BLaER1 (cell line): ENCODE measurements around the gene NLN.

Experiments
- H3K27ac ChIP-seq: shearing (Covaris generic); formaldehyde crosslinking; 2 replicates; pipeline ENCODE4 v1.8.1; 2022
- H3K27me3 ChIP-seq: shearing (Covaris generic); formaldehyde crosslinking; 2 replicates; pipeline ENCODE4 v1.8.1; 2022
- H3K36me3 ChIP-seq: shearing (Covaris generic); formaldehyde crosslinking; 2 replicates; pipeline ENCODE4 v1.8.1; 2022
- H3K4me1 ChIP-seq: shearing (Covaris generic); formaldehyde crosslinking; 2 replicates; pipeline ENCODE4 v1.8.1; 2022
- H3K4me2 ChIP-seq: shearing (Covaris generic); formaldehyde crosslinking; 2 replicates; pipeline ENCODE4 v1.8.1; 2022
- H3K4me3 ChIP-seq: shearing (Covaris generic); formaldehyde crosslinking; 2 replicates; pipeline ENCODE4 v1.8.1; 2022
- H3K9ac ChIP-seq: shearing (Covaris generic); formaldehyde crosslinking; 2 replicates; pipeline ENCODE4 v1.8.1; 2022
- H3K9me3 ChIP-seq: shearing (Covaris generic); formaldehyde crosslinking; 2 replicates; pipeline ENCODE4 v1.8.1; 2022
- H4K20me1 ChIP-seq: shearing (Covaris generic); formaldehyde crosslinking; 2 replicates; pipeline ENCODE4 v1.8.1; 2022
- Cebpa-rat ChIP-seq: shearing (Covaris generic); IDR thresholded peaks from 2 replicates; pipeline ENCODE4 v1.8.1; 2022

Gene NLN

DNA sequence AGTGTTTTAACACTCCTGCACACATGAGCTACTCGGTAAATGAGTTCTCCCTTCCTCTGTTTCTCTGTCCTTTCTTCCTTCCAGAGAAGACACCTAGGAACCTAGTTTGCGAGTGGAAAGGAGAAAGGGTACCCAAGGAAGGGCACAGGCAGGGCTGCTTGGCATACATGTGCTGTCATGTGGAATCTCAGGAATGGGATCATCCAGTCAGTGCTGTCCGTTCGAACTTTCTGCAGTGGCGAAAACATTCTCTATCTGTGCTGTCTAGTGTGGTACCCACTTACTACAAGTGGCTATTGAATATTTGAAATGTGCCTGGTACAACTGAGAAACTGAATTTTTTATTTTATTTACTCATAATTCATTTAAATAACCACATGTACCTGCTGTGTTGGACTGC is 28.0 kb downstream of the NLN start:
- no peak overlapping the region for H3K4me3 ChIP-seq
- no peak for TF ChIP-seq Cebpa-rat
- peaks cover 48% of the 10 kb centered on the region; the same call in 1 of the 2 replicates for H4K20me1 ChIP-seq
- peaks cover 5% of the 10 kb centered on the region; the same call in 1 of the 2 replicates for H3K36me3 ChIP-seq
- H3K4me1 ChIP-seq: no peaks in the 10 kb centered on the region
- H3K9ac ChIP-seq: no peak overlapping the region
- no peaks in the 10 kb centered on the region for H3K27me3 ChIP-seq
- no peak overlapping the region for H3K27ac ChIP-seq
- H3K4me2 ChIP-seq: no peak overlapping the region
- H3K9me3 ChIP-seq: peaks cover 13% of the 10 kb centered on the region

DNA sequence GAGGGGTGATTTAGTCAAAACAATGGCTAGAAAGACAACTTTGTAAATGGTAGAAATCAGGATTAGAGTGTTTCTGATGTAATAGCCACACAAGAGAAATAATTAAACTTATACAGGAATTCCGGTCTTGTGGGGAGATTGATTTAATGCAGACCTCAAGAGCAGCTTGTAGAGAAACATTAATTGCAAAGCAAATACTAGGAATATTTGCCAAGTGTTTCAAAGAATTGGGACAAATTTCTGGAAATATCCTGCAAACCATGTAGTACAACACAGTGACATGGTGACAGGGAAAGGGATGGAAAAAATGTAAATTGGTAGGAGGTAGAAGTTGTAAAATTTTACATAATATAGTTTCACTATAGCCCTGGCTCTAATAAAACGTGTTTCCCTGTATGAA is 28.9 kb downstream of the NLN start:
- Histone ChIP-seq H4K20me1 (peaks cover 54% of the 10 kb centered on the region; the same call in 1 of the 2 replicates), H3K27me3 (no peaks in the 10 kb centered on the region), H3K27ac (no peak overlapping the region), H3K36me3 (peaks cover 5% of the 10 kb centered on the region; the same call in 1 of the 2 replicates), H3K4me3 (no peak overlapping the region), H3K4me2 (no peak overlapping the region), H3K4me1 (no peaks in the 10 kb centered on the region), H3K9ac (no peak overlapping the region), H3K9me3 (peaks cover 13% of the 10 kb centered on the region)
- no peak for TF ChIP-seq Cebpa-rat

- Histone ChIP-seq H3K9ac (no peak overlapping the region), H3K27ac (no peak overlapping the region), H3K9me3 (peaks cover 6% of the 10 kb centered on the region), H4K20me1 (peaks cover 69% of the 10 kb centered on the region; the same call in 1 of the 2 replicates), H3K4me3 (no peak overlapping the region), H3K27me3 (no peaks in the 10 kb centered on the region), H3K4me1 (no peaks in the 10 kb centered on the region), H3K4me2 (no peak overlapping the region), H3K36me3 (no peaks in the 10 kb centered on the region)
- no peak for TF ChIP-seq Cebpa-rat
These were observed 31.2 kb downstream of the NLN start for GRCh38 chr5:65753189-65753588.

GRCh38 chr5:65758546-65759144 is 36.6 kb downstream of the NLN start:
- H4K20me1 ChIP-seq: peaks cover 33% of the 10 kb centered on the region; the same call in 1 of the 2 replicates
- no peak overlapping the region for H3K27ac ChIP-seq
- H3K9me3 ChIP-seq: no peaks in the 10 kb centered on the region
- peaks cover 28% of the 10 kb centered on the region for H3K36me3 ChIP-seq
- H3K9ac ChIP-seq: no peak overlapping the region
- TF ChIP-seq Cebpa-rat: no peak
- no peaks in the 10 kb centered on the region for H3K27me3 ChIP-seq
- no peak overlapping the region for H3K4me3 ChIP-seq
- peaks cover 4% of the 10 kb centered on the region; the same call in 1 of the 2 replicates for H3K4me1 ChIP-seq
- no peak overlapping the region for H3K4me2 ChIP-seq

GRCh38 chr5:65760504-65761275 is 38.7 kb downstream of the NLN start:
- H3K4me2 ChIP-seq: no peak overlapping the region
- H3K9me3 ChIP-seq: no peaks in the 10 kb centered on the region
- peaks cover 4% of the 10 kb centered on the region; the same call in 1 of the 2 replicates for H3K4me1 ChIP-seq
- no peaks in the 10 kb centered on the region for H3K27me3 ChIP-seq
- H3K4me3 ChIP-seq: no peak overlapping the region
- H3K9ac ChIP-seq: no peak overlapping the region
- H3K36me3 ChIP-seq: peaks cover 32% of the 10 kb centered on the region
- no peak overlapping the region for H3K27ac ChIP-seq
- peaks cover 18% of the 10 kb centered on the region; the same call in 1 of the 2 replicates for H4K20me1 ChIP-seq
- no peak for TF ChIP-seq Cebpa-rat

- Histone ChIP-seq H3K4me1 (peaks cover 4% of the 10 kb centered on the region; the same call in 1 of the 2 replicates), H3K4me2 (no peak overlapping the region), H4K20me1 (peaks cover 2% of the 10 kb centered on the region; the same call in 1 of the 2 replicates), H3K27me3 (no peaks in the 10 kb centered on the region), H3K27ac (no peak overlapping the region), H3K36me3 (peaks cover 47% of the 10 kb centered on the region), H3K4me3 (no peak overlapping the region), H3K9me3 (peaks cover 9% of the 10 kb centered on the region; the same call in 1 of the 2 replicates), H3K9ac (no peak overlapping the region)
- no peak for TF ChIP-seq Cebpa-rat
These were observed 40.2 kb downstream of the NLN start for GRCh38 chr5:65762234-65762633.

- TF ChIP-seq Cebpa-rat: no peak
- Histone ChIP-seq H3K4me1 (peaks cover 4% of the 10 kb centered on the region; the same call in 1 of the 2 replicates), H3K9ac (no peak overlapping the region), H4K20me1 (no peaks in the 10 kb centered on the region), H3K36me3 (peaks cover 47% of the 10 kb centered on the region), H3K9me3 (peaks cover 9% of the 10 kb centered on the region; the same call in 1 of the 2 replicates), H3K27ac (no peak overlapping the region), H3K4me2 (no peak overlapping the region), H3K4me3 (no peak overlapping the region), H3K27me3 (no peaks in the 10 kb centered on the region)
These were observed 43.6 kb downstream of the NLN start for GRCh38 chr5:65765582-65765981.

DNA sequence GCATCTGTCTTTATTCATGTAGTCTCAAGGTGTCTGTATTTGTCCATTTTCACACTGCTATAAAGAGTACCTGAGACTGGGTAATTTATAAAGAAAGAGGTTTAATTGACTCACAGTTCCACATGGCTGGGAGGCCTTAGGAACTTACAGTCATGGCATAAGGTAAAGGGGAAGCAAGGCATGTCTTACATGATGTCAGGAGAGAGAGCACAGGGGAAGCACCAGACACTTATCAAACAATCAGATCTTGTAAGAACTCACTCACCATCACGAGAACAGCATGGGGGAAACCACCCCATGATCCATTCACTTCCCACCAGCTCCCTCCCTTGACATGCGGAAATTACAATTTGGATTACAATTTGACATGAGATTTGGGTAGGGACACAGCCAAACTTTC is 44.2 kb downstream of the NLN start:
- Histone ChIP-seq H3K9ac (no peak overlapping the region), H3K9me3 (peaks cover 9% of the 10 kb centered on the region; the same call in 1 of the 2 replicates), H3K27ac (no peak overlapping the region), H3K36me3 (peaks cover 47% of the 10 kb centered on the region), H3K27me3 (no peaks in the 10 kb centered on the region), H3K4me1 (no peaks in the 10 kb centered on the region), H3K4me2 (no peak overlapping the region), H4K20me1 (no peaks in the 10 kb centered on the region), H3K4me3 (no peak overlapping the region)
- no peak for TF ChIP-seq Cebpa-rat

DNA sequence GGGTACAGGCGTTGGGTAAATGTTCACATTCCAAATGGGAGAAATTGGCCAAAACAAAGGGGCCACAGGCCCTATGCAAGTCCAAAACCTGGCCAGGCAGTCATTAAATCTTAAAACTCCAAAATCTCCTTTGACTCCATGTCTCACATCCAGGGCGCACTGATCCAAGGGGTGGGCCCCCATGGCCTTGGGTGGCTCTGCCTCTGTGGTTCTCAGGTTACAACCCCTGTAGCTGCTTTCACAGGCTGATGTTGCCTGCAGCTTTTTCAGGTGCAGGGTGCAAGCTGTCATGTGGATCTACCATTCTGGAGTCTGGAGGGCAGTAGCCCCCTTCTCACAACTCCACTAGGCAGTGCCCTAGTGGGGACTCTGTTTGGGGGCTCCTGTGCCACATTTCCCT is 44.8 kb downstream of the NLN start:
- no peak for TF ChIP-seq Cebpa-rat
- Histone ChIP-seq H3K36me3 (peaks cover 47% of the 10 kb centered on the region), H3K4me1 (no peaks in the 10 kb centered on the region), H4K20me1 (no peaks in the 10 kb centered on the region), H3K27me3 (no peaks in the 10 kb centered on the region), H3K4me3 (no peak overlapping the region), H3K9me3 (peaks cover 9% of the 10 kb centered on the region; the same call in 1 of the 2 replicates), H3K4me2 (no peak overlapping the region), H3K27ac (no peak overlapping the region), H3K9ac (no peak overlapping the region)

DNA sequence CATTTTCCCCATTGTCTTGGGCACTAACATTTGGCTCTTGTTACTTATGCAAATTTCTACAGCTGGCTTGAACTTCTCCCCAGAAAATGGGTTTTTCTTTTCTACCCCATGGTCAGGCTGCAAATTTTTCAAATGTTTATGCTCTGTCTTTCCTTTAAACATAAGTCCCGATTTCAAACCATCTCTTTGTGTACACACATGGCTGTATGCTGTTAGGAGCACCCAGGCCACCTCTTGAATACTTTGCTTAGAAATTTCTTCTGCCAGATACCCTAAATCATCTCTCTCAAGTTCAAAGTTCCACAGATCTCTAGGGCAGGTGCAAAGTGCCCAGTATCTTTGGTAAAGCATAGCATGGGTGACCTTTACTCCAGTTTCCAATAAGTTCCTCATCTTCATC is 45.6 kb downstream of the NLN start:
- Histone ChIP-seq H3K27ac (no peak overlapping the region), H3K9ac (no peak overlapping the region), H3K36me3 (peaks cover 42% of the 10 kb centered on the region), H3K4me2 (no peak overlapping the region), H3K4me1 (no peaks in the 10 kb centered on the region), H4K20me1 (no peaks in the 10 kb centered on the region), H3K4me3 (no peak overlapping the region), H3K27me3 (no peaks in the 10 kb centered on the region), H3K9me3 (peaks cover 9% of the 10 kb centered on the region; the same call in 1 of the 2 replicates)
- TF ChIP-seq Cebpa-rat: no peak
